ENCODE results near the gene VWA8. TPM values are rescaled to one million over a fixed set of nuclear protein-coding genes. Genes with fewer than 3 reads are reported as not detected.

VWA8 gene
- total RNA-seq, 1 experiment from 2014 or later, result 22.6 TPM

DNA sequence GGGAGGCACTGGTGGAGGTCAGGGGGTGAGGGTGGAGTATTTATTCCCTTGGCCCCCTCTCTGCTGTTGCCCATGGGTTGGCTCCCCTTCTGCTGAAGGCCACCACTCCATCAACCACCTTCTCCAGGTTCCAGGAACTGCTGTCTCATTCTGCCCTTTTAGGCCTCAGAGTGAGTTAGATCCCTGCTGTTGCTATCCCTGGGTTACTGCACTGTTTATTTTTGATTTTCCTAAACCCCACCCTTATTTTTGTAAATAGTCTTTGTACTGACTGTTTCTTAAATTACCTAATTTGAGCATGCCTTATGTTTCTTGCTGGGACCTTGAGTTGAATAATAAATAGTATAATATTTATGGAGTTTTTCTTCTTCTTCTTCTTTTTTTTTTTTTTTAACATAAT is 370.8 kb downstream of the VWA8 start:
- H3K27me3 ChIP-seq (ENCODE audit: insufficient read depth, low read length), result no peaks in the 10 kb centered on the region
- peaks cover 5 to 26% of the 10 kb centered on the region in 2 experiments; a peak in 3 of 4 replicates for H3K4me1 ChIP-seq (ENCODE audit: control insufficient read depth in 1 of 2, insufficient read depth in 2 of 2, low read length in 2 of 2)
- BruUV-seq (replicated peaks), result no TSS peak
- no peak for TF ChIP-seq EZH2 (IDR thresholded peaks at IDR 0.05)
- TF ChIP-seq POLR2A (IDR thresholded peaks at IDR 0.05; ENCODE audit: borderline replicate concordance, extremely low read depth, insufficient read depth, insufficient read length), result no peak
- no peak for TF ChIP-seq ZNF274 (IDR thresholded peaks at IDR 0.05; ENCODE audit: low read depth, low read length)
- no peak for TF ChIP-seq ATF3 (IDR thresholded peaks at IDR 0.05)
- no peak for TF ChIP-seq CBX3 (IDR thresholded peaks at IDR 0.05; ENCODE audit: low read depth)
- no peak for TF ChIP-seq RAD21 (IDR thresholded peaks at IDR 0.05; ENCODE audit: low read depth)
- no peak for TF ChIP-seq ZFX (IDR thresholded peaks at IDR 0.05)
- TF ChIP-seq TCF7L2 (IDR thresholded peaks at IDR 0.05; ENCODE audit: borderline replicate concordance, extremely low read depth, insufficient read depth, insufficient read length), result no peak
- H3K27ac ChIP-seq (ENCODE audit: low read depth, low read length), result no peak overlapping the region
- no peak overlapping the region for H3K9ac ChIP-seq (ENCODE audit: low read length)
- no peaks in the 10 kb centered on the region for H3K9me2 ChIP-seq (ENCODE audit: insufficient read depth)
- H3K4me3 ChIP-seq (replicated peaks in 1 of 2; ENCODE audit: low read depth in 1 of 2, low read length in 2 of 2), result no peak overlapping the region
- no peaks in the 10 kb centered on the region for H4K20me1 ChIP-seq (ENCODE audit: insufficient read depth)
- no peak overlapping the region for H2AFZ ChIP-seq (ENCODE audit: low read depth, low read length, poor library complexity, severe bottlenecking)
- no peaks in the 10 kb centered on the region; a peak in 1 of 4 replicates for H3K36me3 ChIP-seq (ENCODE audit: control insufficient read depth in 1 of 2, insufficient read depth in 2 of 2, low read length in 2 of 2)
- ChIA-PET CTCF (no interaction called here), RAD21 (ENCODE audit: low non-redundant PET in 1 of 2, low total read pairs in 2 of 2, uncharacterized antibody in 2 of 2, unreplicated experiment in 2 of 2) (no interaction called here), POLR2A (no interaction called here)
- intact Hi-C loops (cut with micrococcal nuclease), result no loop called here
- no peak overlapping the region for H3K4me2 ChIP-seq (ENCODE audit: low read length)
- H3K79me2 ChIP-seq (ENCODE audit: insufficient read depth, low read length), result no peaks in the 10 kb centered on the region
- DNase-seq (ENCODE audit: low read depth, low spot score) (no peak), ATAC-seq (no peak)
- no peaks in the 10 kb centered on the region for H3K9me3 ChIP-seq (ENCODE audit: control insufficient read depth in 1 of 2, insufficient read depth in 1 of 2, low read depth in 1 of 2, low read length in 2 of 2)

- no peak for DNase-seq (ENCODE audit: low read depth, low spot score)
- no peaks in the 10 kb centered on the region for H4K20me1 ChIP-seq (ENCODE audit: insufficient read depth)
- H3K9me2 ChIP-seq (ENCODE audit: insufficient read depth), result no peaks in the 10 kb centered on the region
- no peak overlapping the region for H3K4me3 ChIP-seq (replicated peaks in 1 of 2; ENCODE audit: low read depth in 1 of 2, low read length in 2 of 2)
- ATAC-seq, result no peak
- BruUV-seq (replicated peaks), result no TSS peak
- intact Hi-C loops (cut with micrococcal nuclease), result no loop called here
- H3K36me3 ChIP-seq (ENCODE audit: control insufficient read depth in 1 of 2, insufficient read depth in 2 of 2, low read length in 2 of 2), result no peaks in the 10 kb centered on the region; a peak in 1 of 4 replicates
- peak overlapping the region; percentile 41; the same call in 1 of the 2 replicates for H3K4me2 ChIP-seq (ENCODE audit: low read length)
- H2AFZ ChIP-seq (ENCODE audit: low read depth, low read length, poor library complexity, severe bottlenecking), result no peak overlapping the region
- H3K27me3 ChIP-seq (ENCODE audit: insufficient read depth, low read length), result no peaks in the 10 kb centered on the region
- H3K27ac ChIP-seq (ENCODE audit: low read depth, low read length), result no peak overlapping the region
- ChIA-PET POLR2A (no interaction called here), RAD21 (ENCODE audit: low non-redundant PET in 1 of 2, low total read pairs in 2 of 2, uncharacterized antibody in 2 of 2, unreplicated experiment in 2 of 2) (interaction anchor here in 1 of 2 experiments (0.7 kb wide), 1 partner anchor 16 kb away, joined by 4 read pairs; no protein-coding TSS in a partner anchor), CTCF (no interaction called here)
- no peaks in the 10 kb centered on the region for H3K79me2 ChIP-seq (ENCODE audit: insufficient read depth, low read length)
- no peaks in the 10 kb centered on the region for H3K9me3 ChIP-seq (ENCODE audit: control insufficient read depth in 1 of 2, insufficient read depth in 1 of 2, low read depth in 1 of 2, low read length in 2 of 2)
- peaks cover 5 to 26% of the 10 kb centered on the region in 2 experiments; a peak in 3 of 4 replicates for H3K4me1 ChIP-seq (ENCODE audit: control insufficient read depth in 1 of 2, insufficient read depth in 2 of 2, low read length in 2 of 2)
- H3K9ac ChIP-seq (ENCODE audit: low read length), result no peak overlapping the region
- TF ChIP-seq EZH2 (IDR thresholded peaks at IDR 0.05) (no peak), REST (IDR thresholded peaks at IDR 0.05; ENCODE audit: low read depth) (no peak), SP1 (IDR thresholded peaks at IDR 0.05; ENCODE audit: low read depth) (no peak), TCF7L2 (IDR thresholded peaks at IDR 0.05; ENCODE audit: borderline replicate concordance, extremely low read depth, insufficient read depth, insufficient read length) (no peak), CEBPB (IDR thresholded peaks at IDR 0.05; ENCODE audit: low read depth) (no peak), EZH2phosphoT487 (IDR thresholded peaks at IDR 0.05; ENCODE audit: borderline replicate concordance) (no peak), POLR2AphosphoS5 (IDR thresholded peaks at IDR 0.05; ENCODE audit: low read depth, low read length) (no peak)
- TF ChIP-seq, protein P1, sequence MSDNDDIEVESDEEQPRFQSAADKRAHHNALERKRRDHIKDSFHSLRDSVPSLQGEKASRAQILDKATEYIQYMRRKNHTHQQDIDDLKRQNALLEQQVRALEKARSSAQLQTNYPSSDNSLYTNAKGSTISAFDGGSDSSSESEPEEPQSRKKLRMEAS (IDR thresholded peaks at IDR 0.05), result no peak
These were observed 371.5 kb downstream of the VWA8 start for GRCh38 chr13:41589434-41589833.

Measured in HCT116 (cell line).